ENCODE data around the gene DIPK1C.

- TF ChIP-seq CTCF (conservative IDR thresholded peaks at IDR 0.05; ENCODE audit: low read length): no peak
- TF ChIP-seq EZH2phosphoT487 (IDR thresholded peaks at IDR 0.05; ENCODE audit: borderline replicate concordance): no peak
These were observed 26.1 kb downstream of the DIPK1C start for GRCh38 chr18:74430806-74431571.
